ENCODE results near the gene UNKL. TPM values are rescaled to one million over a fixed set of nuclear protein-coding genes. Genes with fewer than 3 reads are reported as not detected.
A peak's percentile ranks its signal among the peaks of the same experiment; 100 is the strongest.

The UNKL gene
- total RNA-seq, 1 donor from 2014 or later: 3.7 TPM

DNA sequence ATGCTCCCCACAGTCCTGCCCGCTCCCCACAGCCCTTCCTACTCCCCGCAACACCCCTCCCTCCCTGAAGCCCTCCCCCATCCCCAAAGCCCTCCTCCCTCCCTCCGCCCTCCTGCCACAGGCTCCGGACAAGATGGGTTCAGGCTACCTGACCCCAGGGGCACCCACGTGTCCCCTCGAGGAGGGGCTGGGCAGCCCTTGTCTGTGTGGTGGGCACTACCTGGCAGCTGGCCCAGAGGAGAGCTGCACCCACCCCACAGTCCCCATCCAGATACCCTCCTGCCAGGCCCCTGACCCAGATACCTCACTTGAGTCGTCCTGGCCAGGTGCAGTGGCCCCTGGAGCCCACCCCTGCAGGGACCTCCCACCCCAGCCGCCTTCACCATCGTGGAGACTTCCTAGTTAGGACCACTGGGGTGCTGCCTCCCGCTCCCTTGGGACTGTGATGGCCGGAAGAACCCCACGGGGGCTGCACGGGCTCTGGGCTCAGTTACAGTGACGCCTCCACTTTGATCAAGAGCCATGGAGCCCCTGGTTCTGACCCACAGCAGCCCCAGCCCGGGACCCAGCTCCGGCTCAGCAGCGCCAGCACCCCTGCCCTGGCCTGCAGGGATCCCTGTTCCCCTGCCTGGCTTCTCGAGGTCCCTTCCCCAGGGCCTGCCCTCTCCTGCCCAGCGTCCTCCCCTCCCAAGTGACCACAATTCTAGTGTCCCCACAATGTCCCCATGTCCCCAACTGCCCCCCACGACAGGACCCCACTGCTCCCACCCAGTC is 17.2 kb upstream of the UNKL start:
- H3K4me3 ChIP-seq (ENCODE audit: low read length in 3 of 3): no peak overlapping the region
- H3K27me3 ChIP-seq (ENCODE audit: control insufficient read depth in 3 of 3, insufficient read depth in 3 of 3, low read length in 3 of 3): peaks cover 0 to 12% (median 5%) of the 10 kb centered on the region in 3 donors
- H3K9me3 ChIP-seq (ENCODE audit: control insufficient read depth in 3 of 3, low read length in 3 of 3): no peaks in the 10 kb centered on the region
- no peaks in the 10 kb centered on the region for H3K36me3 ChIP-seq (ENCODE audit: control insufficient read depth in 3 of 3, insufficient read depth in 3 of 3, low read length in 3 of 3)
- no peak overlapping the region for H3K27ac ChIP-seq (ENCODE audit: low read depth, low read length)
- H3K9ac ChIP-seq (ENCODE audit: low read depth in 1 of 3, low read length in 3 of 3): peak overlapping the region in 1 of 3 donors; percentile 43
- H3K4me1 ChIP-seq (ENCODE audit: control insufficient read depth in 3 of 3, insufficient read depth in 3 of 3, low read length in 3 of 3): no peaks in the 10 kb centered on the region

DNA sequence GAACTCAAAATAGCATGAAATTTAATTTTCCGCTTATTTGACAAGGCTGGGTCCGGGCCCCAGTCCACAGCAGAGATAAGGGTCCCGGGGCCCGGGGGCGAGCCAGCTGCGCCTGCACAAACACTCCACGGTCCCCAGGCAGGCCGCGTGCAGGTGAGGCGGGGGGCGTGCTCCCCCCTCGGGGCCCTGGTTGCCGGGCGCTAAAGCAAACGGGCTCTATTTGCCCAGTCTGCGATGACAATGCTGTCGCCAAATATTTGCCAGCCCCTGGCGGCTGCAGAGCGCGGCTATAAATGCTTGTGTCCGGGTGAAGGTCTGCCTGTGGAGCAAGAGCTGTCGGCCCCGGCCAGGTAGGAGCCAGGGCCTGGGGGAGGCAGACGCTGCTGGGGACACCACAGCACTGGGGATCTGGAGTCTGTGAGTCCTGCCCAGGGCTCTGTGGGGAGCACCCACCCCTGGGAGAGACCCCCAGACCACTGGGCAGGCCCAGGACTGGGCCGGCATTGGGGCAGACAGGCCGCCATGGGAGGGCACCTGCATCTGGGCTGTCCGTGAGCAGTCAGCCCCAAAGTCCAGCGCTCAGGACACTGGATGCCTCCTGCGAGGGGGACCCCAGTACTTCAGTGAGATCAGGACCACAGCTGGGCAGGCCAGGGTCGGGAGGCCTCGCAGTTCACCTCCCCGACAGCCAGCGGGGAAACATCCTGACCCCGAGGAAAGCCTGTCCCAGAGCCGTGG is 16.4 kb upstream of the UNKL start, which contains the start of gene PERCC1:
Gene PERCC1, plus strand, starts transcription at position 320 of the 738 bp plus-strand sequence. CDS start 1,516 bp downstream, outside the sequence.
- Histone ChIP-seq H3K9ac (ENCODE audit: low read depth in 1 of 3, low read length in 3 of 3) (no peak within 1 kb of the TSS), H3K9me3 (ENCODE audit: control insufficient read depth in 3 of 3, low read length in 3 of 3) (no peaks in the 10 kb centered on the region), H3K4me1 (ENCODE audit: control insufficient read depth in 3 of 3, insufficient read depth in 3 of 3, low read length in 3 of 3) (no peaks in the 10 kb centered on the region), H3K4me3 (ENCODE audit: low read length in 3 of 3) (no peak within 1 kb of the TSS), H3K36me3 (ENCODE audit: control insufficient read depth in 3 of 3, insufficient read depth in 3 of 3, low read length in 3 of 3) (no peaks in the 10 kb centered on the region), H3K27ac (ENCODE audit: low read depth, low read length) (no peak within 1 kb of the TSS), H3K27me3 (ENCODE audit: control insufficient read depth in 3 of 3, insufficient read depth in 3 of 3, low read length in 3 of 3) (peaks cover 0 to 12% (median 5%) of the 10 kb centered on the region in 3 donors)

- Histone ChIP-seq H3K9me3 (ENCODE audit: control insufficient read depth in 3 of 3, low read length in 3 of 3) (no peaks in the 10 kb centered on the region), H3K9ac (ENCODE audit: low read depth in 1 of 3, low read length in 3 of 3) (no peak overlapping the region), H3K27me3 (ENCODE audit: control insufficient read depth in 3 of 3, insufficient read depth in 3 of 3, low read length in 3 of 3) (peaks cover 0 to 12% (median 5%) of the 10 kb centered on the region in 3 donors), H3K27ac (ENCODE audit: low read depth, low read length) (no peak overlapping the region), H3K4me3 (ENCODE audit: low read length in 3 of 3) (no peak overlapping the region), H3K36me3 (ENCODE audit: control insufficient read depth in 3 of 3, insufficient read depth in 3 of 3, low read length in 3 of 3) (no peaks in the 10 kb centered on the region), H3K4me1 (ENCODE audit: control insufficient read depth in 3 of 3, insufficient read depth in 3 of 3, low read length in 3 of 3) (no peaks in the 10 kb centered on the region)
These were observed 15.8 kb upstream of the UNKL start for GRCh38 chr16:1430214-1430758.

GRCh38 chr16:1429631-1430030 is 15.1 kb upstream of the UNKL start:
- H3K36me3 ChIP-seq (ENCODE audit: control insufficient read depth in 3 of 3, insufficient read depth in 3 of 3, low read length in 3 of 3): no peaks in the 10 kb centered on the region
- peaks cover 0 to 12% (median 5%) of the 10 kb centered on the region in 3 donors for H3K27me3 ChIP-seq (ENCODE audit: control insufficient read depth in 3 of 3, insufficient read depth in 3 of 3, low read length in 3 of 3)
- no peak overlapping the region for H3K4me3 ChIP-seq (ENCODE audit: low read length in 3 of 3)
- no peaks in the 10 kb centered on the region for H3K9me3 ChIP-seq (ENCODE audit: control insufficient read depth in 3 of 3, low read length in 3 of 3)
- H3K4me1 ChIP-seq (ENCODE audit: control insufficient read depth in 3 of 3, insufficient read depth in 3 of 3, low read length in 3 of 3): no peaks in the 10 kb centered on the region
- no peak overlapping the region for H3K27ac ChIP-seq (ENCODE audit: low read depth, low read length)
- H3K9ac ChIP-seq (ENCODE audit: low read depth in 1 of 3, low read length in 3 of 3): no peak overlapping the region

- H3K36me3 ChIP-seq (ENCODE audit: control insufficient read depth in 3 of 3, insufficient read depth in 3 of 3, low read length in 3 of 3): no peaks in the 10 kb centered on the region
- H3K27me3 ChIP-seq (ENCODE audit: control insufficient read depth in 3 of 3, insufficient read depth in 3 of 3, low read length in 3 of 3): peaks cover 0 to 12% (median 5%) of the 10 kb centered on the region in 3 donors
- no peaks in the 10 kb centered on the region for H3K9me3 ChIP-seq (ENCODE audit: control insufficient read depth in 3 of 3, low read length in 3 of 3)
- H3K9ac ChIP-seq (ENCODE audit: low read depth in 1 of 3, low read length in 3 of 3): peak overlapping the region in 1 of 3 donors; percentile 40
- H3K27ac ChIP-seq (ENCODE audit: low read depth, low read length): no peak overlapping the region
- H3K4me3 ChIP-seq (ENCODE audit: low read length in 3 of 3): no peak overlapping the region
- H3K4me1 ChIP-seq (ENCODE audit: control insufficient read depth in 3 of 3, insufficient read depth in 3 of 3, low read length in 3 of 3): no peaks in the 10 kb centered on the region
These were observed 14.5 kb upstream of the UNKL start for GRCh38 chr16:1429012-1429411.

DNA sequence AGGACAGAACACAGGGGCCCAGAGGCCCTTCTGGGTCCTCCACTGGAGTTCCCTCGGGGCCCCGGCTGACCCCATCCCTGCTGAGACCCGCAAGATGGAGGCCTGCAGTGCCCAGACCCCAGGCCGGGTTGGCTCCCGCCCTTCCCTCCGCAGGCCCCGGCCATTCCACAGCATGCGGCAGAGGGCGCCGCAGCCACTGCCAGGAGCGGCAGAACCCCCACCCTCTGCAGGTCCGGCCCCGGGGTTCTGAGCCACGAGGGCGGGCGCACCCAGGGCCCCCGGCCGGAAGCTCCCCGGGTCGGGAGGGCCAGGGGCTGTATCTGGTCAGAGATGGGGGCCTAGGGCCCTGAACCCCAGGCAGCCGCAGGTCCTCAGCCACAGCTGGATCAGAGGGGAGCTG is 14.0 kb upstream of the UNKL start:
- Histone ChIP-seq H3K9me3 (ENCODE audit: control insufficient read depth in 3 of 3, low read length in 3 of 3) (no peaks in the 10 kb centered on the region), H3K9ac (ENCODE audit: low read depth in 1 of 3, low read length in 3 of 3) (peak overlapping the region in 1 of 3 donors; percentile 40), H3K27ac (ENCODE audit: low read depth, low read length) (no peak overlapping the region), H3K36me3 (ENCODE audit: control insufficient read depth in 3 of 3, insufficient read depth in 3 of 3, low read length in 3 of 3) (no peaks in the 10 kb centered on the region), H3K4me1 (ENCODE audit: control insufficient read depth in 3 of 3, insufficient read depth in 3 of 3, low read length in 3 of 3) (no peaks in the 10 kb centered on the region), H3K4me3 (ENCODE audit: low read length in 3 of 3) (no peak overlapping the region), H3K27me3 (ENCODE audit: control insufficient read depth in 3 of 3, insufficient read depth in 3 of 3, low read length in 3 of 3) (peaks cover 0 to 12% (median 5%) of the 10 kb centered on the region in 3 donors)

DNA sequence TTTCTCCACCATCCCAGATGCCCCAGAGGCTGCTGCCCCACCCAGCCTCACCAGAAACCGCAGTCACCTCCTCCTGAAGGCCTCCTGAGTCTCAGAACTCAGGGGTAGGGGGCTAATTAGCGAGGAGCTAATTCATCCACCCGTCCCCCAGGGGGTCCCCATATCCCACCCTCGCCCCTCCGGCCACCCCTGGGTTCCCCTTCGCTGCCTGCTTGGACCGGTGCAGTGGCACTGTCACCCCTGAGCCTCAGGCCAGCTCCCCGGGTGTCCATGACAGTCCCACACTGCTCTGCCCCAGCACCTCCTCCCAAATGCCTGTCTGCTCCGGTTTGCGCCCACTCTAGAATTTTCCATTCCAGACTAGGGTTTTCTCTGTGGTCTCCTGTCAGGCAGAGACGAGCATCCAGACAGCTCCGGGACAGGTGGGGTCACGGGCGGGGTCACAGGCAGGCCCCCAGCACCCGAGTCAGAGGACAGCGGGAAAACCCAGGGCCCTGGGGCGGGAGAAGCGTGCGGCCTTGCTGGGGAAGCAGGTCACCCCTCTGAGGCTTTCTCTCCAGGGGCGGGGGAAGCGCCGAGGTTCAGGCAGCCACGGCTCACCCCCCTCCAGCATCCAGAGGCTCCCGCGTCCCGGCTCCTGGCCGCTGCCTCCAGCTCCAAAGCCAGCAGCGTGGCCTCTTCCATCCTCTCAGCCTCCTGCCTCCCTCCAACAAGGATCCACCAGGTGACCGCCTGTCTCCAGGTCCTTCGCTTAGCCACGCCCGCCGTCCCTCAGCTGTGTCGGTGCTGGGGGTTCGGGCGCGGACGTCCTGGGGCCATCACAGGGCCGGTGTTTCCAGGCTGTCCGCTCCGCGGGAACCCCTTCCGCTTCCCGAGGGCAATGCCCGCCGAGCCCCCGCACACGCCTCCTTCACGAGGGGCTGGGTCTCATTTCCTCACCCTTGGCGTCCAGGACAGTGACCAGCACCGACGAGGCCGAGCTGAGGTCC is 13.3 kb upstream of the UNKL start:
- Histone ChIP-seq H3K27me3 (ENCODE audit: control insufficient read depth in 3 of 3, insufficient read depth in 3 of 3, low read length in 3 of 3) (peaks cover 0 to 12% (median 5%) of the 10 kb centered on the region in 3 donors), H3K27ac (ENCODE audit: low read depth, low read length) (no peak overlapping the region), H3K4me3 (ENCODE audit: low read length in 3 of 3) (no peak overlapping the region), H3K36me3 (ENCODE audit: control insufficient read depth in 3 of 3, insufficient read depth in 3 of 3, low read length in 3 of 3) (no peaks in the 10 kb centered on the region), H3K9ac (ENCODE audit: low read depth in 1 of 3, low read length in 3 of 3) (peak overlapping the region in 1 of 3 donors; percentile 40), H3K4me1 (ENCODE audit: control insufficient read depth in 3 of 3, insufficient read depth in 3 of 3, low read length in 3 of 3) (no peaks in the 10 kb centered on the region), H3K9me3 (ENCODE audit: control insufficient read depth in 3 of 3, low read length in 3 of 3) (no peaks in the 10 kb centered on the region)

- Histone ChIP-seq H3K9me3 (ENCODE audit: control insufficient read depth in 3 of 3, low read length in 3 of 3) (no peaks in the 10 kb centered on the region), H3K9ac (ENCODE audit: low read depth in 1 of 3, low read length in 3 of 3) (no peak overlapping the region), H3K27ac (ENCODE audit: low read depth, low read length) (no peak overlapping the region), H3K27me3 (ENCODE audit: control insufficient read depth in 3 of 3, insufficient read depth in 3 of 3, low read length in 3 of 3) (peaks cover 0 to 12% (median 3%) of the 10 kb centered on the region in 3 donors), H3K36me3 (ENCODE audit: control insufficient read depth in 3 of 3, insufficient read depth in 3 of 3, low read length in 3 of 3) (no peaks in the 10 kb centered on the region), H3K4me3 (ENCODE audit: low read length in 3 of 3) (no peak overlapping the region), H3K4me1 (ENCODE audit: control insufficient read depth in 3 of 3, insufficient read depth in 3 of 3, low read length in 3 of 3) (peaks cover 0 to 5% (median 0%) of the 10 kb centered on the region in 3 donors)
These were observed 12.4 kb upstream of the UNKL start for GRCh38 chr16:1426734-1427471.
